Esophagus muscularis mucosa (tissue), 4 donors: ENCODE results near the gene CDH4. TPM values are rescaled to one million over a fixed set of nuclear protein-coding genes. Genes with fewer than 3 reads are reported as not detected.

Experiments
- DNase-seq: peaks from one replicate; pipeline ENCODE4 v3.0.0-alpha.2; 2017; ENCODE audit errors: extremely low spot score
- H3K27ac ChIP-seq, 4 donors: fragments of 200-600 bp; sonication (generic); replicated peaks in 1 of 4; 1 replicate in 3 of 4; 2 replicates in 1 of 4; pipeline ENCODE4 v1.5.1; 2016 to 2019; ENCODE audit warnings: mild to moderate bottlenecking in 1 of 4
- H3K27me3 ChIP-seq, 4 donors: fragments of 200-600 bp; sonication (generic); one replicate each; pipeline versions ENCODE4 v1.5.1 to v1.6.0; 2016 to 2019
- H3K36me3 ChIP-seq, 4 donors: fragments of 200-600 bp; sonication (generic); one replicate each; pipeline ENCODE4 v1.5.1; 2016 to 2019
- H3K4me1 ChIP-seq, 4 donors: fragments of 200-600 bp; sonication (generic); one replicate each; pipeline ENCODE4 v1.5.1; 2016 to 2019
- H3K4me3 ChIP-seq, 4 donors: fragments of 200-600 bp; sonication (generic); 1 replicate in 2 of 4; 2 replicates in 2 of 4; pipeline ENCODE4 v1.5.1; 2016 to 2019; ENCODE audit warnings: mild to moderate bottlenecking in 4 of 4, moderate library complexity in 1 of 4
- H3K9me3 ChIP-seq, 4 donors: fragments of 200-600 bp; sonication (generic); 1 replicate in 3 of 4; 2 replicates in 1 of 4; pipeline ENCODE4 v1.5.1; 2016 to 2019
- CTCF ChIP-seq, 3 experiments: fragments of 200-600 bp in 2 of 3; fragments of 450-650 bp in 1 of 3; sonication (generic) in 2 of 3; IDR thresholded peaks; one replicate each; pipeline ENCODE4 v1.5.1; 2017 to 2019; ENCODE audit warnings: antibody characterized with exemption in 3 of 3, mild to moderate bottlenecking in 2 of 3, moderate library complexity in 1 of 3
- EP300 ChIP-seq: sonication (generic); formaldehyde crosslinking; IDR thresholded peaks from one replicate; pipeline ENCODE4 v1.6.1; 2017; ENCODE audit warnings: antibody characterized with exemption
- POLR2A ChIP-seq: fragments of 450-650 bp; IDR thresholded peaks from one replicate; pipeline ENCODE4 v1.6.1; 2017; ENCODE audit warnings: antibody characterized with exemption, moderate library complexity, mild to moderate bottlenecking, low read depth
- POLR2AphosphoS5 ChIP-seq, 2 donors: sonication (generic); formaldehyde crosslinking; IDR thresholded peaks; one replicate each; pipeline ENCODE4 v1.6.1; 2017; ENCODE audit warnings: antibody characterized with exemption in 2 of 2
- WGBS: methylation state at CpG from one replicate; pipeline ENCODE4 v1.1.5; 2018; 5-methylcytosine and 5-hydroxymethylcytosine counted together
- intact Hi-C: fragments of 100-400 bp; cut with DNase I; formaldehyde crosslinking; loops from one replicate; pipeline ENCODE4 v1.15.1; 2023
- total RNA-seq, 4 donors: library from RNA; depleted of rRNA; stranded (reverse); fragments of >200 nt; gene quantifications; one replicate each; pipeline versions ENCODE4 v1.1.0 to v1.2.1, GENCODE V29; 2016

Gene CDH4
- total RNA-seq, 4 donors from 2014 or later: 0.42 to 1.3 (median 0.48) TPM

DNA sequence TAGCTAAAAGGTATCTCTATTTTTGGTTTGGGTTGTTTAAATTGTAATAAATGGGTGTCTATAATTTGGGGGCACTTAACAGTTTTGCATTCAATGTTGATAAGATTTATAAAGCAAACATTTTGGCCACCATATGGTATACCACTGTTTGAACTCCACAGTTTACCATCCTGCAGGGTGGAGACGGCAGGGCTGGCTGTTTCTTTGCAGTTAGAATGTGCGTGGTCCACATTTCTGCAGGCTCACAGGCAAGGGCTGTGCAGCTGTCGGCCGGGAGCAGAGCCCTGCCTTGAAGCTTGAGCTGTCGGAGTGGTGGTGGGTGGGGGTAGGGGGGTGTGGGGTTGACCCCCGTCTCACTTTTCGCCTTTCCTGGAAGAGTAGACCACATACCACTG lies 135.9 kb downstream of the CDH4 start:
- TF ChIP-seq CTCF (IDR thresholded peaks at IDR 0.05): no peak
- TF ChIP-seq POLR2A: no peak
- no peak for TF ChIP-seq EP300
- no peak for TF ChIP-seq POLR2AphosphoS5 (IDR thresholded peaks at IDR 0.05)
- intact Hi-C loops: no loop called here
- Histone ChIP-seq H3K27ac (no peak overlapping the region), H3K27me3 (peaks cover 0 to 47% (median 0%) of the 10 kb centered on the region in 4 donors), H3K4me1 (peaks cover 0 to 10% (median 3%) of the 10 kb centered on the region in 4 donors), H3K4me3 (no peak overlapping the region), H3K9me3 (no peaks in the 10 kb centered on the region), H3K36me3 (no peaks in the 10 kb centered on the region)
- DNase-seq: no peak
- WGBS: 27% methylated on average over 3 of the region's 7 CpGs

- H3K9me3 ChIP-seq: no peaks in the 10 kb centered on the region
- TF ChIP-seq POLR2AphosphoS5 (IDR thresholded peaks at IDR 0.05) (no peak), CTCF (IDR thresholded peaks at IDR 0.05) (no peak), EP300 (no peak)
- WGBS: 88% methylated on average over 10 of the region's 10 CpGs
Observed at GRCh38 chr20:61389077-61389476, 137.0 kb downstream of the CDH4 start.

GRCh38 chr20:61391185-61391584 lies 139.1 kb downstream of the CDH4 start:
- H3K36me3 ChIP-seq: no peaks in the 10 kb centered on the region
- no peaks in the 10 kb centered on the region for H3K9me3 ChIP-seq
- peaks cover 0 to 48% (median 0%) of the 10 kb centered on the region in 4 donors for H3K27me3 ChIP-seq
- no peak for DNase-seq
- H3K27ac ChIP-seq: no peak overlapping the region
- TF ChIP-seq POLR2A: no peak
- TF ChIP-seq CTCF (IDR thresholded peaks at IDR 0.05): no peak
- TF ChIP-seq POLR2AphosphoS5 (IDR thresholded peaks at IDR 0.05): no peak
- TF ChIP-seq EP300: no peak
- no peak overlapping the region for H3K4me3 ChIP-seq
- intact Hi-C loops: no loop called here
- peaks cover 0 to 10% (median 3%) of the 10 kb centered on the region in 4 donors for H3K4me1 ChIP-seq
- WGBS: 83% methylated on average over 12 of the region's 12 CpGs

More at GRCh38 chr20:61389077-61389476, 137.0 kb downstream of the CDH4 start:
- DNase-seq: no peak
- Histone ChIP-seq H3K36me3 (no peaks in the 10 kb centered on the region), H3K4me1 (peaks cover 0 to 10% (median 3%) of the 10 kb centered on the region in 4 donors), H3K27ac (no peak overlapping the region), H3K27me3 (peaks cover 0 to 48% (median 0%) of the 10 kb centered on the region in 4 donors), H3K4me3 (no peak overlapping the region)
- intact Hi-C loops: no loop called here

DNA sequence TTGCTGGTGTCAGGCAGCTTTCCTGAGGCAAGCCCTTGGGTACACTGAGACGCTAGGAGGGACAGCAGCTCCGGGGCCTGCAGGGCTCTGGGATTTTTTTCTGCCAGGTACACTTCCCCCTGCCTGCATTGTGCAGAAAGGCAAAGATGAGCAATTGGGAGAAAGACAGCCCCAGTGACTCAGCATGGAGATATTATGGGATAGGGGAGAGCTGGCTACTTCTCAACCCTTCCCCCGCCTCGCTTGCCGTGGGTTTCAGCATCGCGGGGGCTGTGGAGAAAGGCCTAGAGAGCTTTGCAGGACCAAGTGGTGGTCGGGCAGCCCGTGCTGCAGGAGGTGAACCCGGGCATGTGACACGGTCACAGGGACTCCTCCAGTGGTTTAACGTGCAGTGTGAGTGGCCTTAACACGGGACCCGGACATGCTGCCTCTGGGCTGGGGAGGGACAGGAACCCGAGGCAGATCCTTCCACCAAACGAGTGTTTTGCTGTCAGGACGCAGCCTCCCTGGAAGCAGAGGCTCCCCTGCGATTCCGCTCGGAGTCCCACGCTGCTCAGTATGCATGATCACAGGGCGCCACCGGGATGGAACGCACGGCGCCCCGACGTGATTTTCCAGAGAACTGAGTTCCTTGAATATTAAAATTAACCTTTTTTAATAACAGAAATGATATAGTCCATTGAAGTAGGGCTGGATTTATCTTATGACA lies 139.9 kb downstream of the CDH4 start:
- Histone ChIP-seq H3K4me3 (no peak overlapping the region), H3K27me3 (peaks cover 0 to 48% (median 0%) of the 10 kb centered on the region in 4 donors), H3K36me3 (no peaks in the 10 kb centered on the region), H3K9me3 (no peaks in the 10 kb centered on the region), H3K27ac (no peak overlapping the region), H3K4me1 (peaks cover 0 to 10% (median 3%) of the 10 kb centered on the region in 4 donors)
- intact Hi-C loops: no loop called here
- TF ChIP-seq EP300: no peak
- TF ChIP-seq POLR2A: no peak
- no peak for TF ChIP-seq POLR2AphosphoS5 (IDR thresholded peaks at IDR 0.05)
- no peak for TF ChIP-seq CTCF (IDR thresholded peaks at IDR 0.05)
- 74% methylated on average over 28 of the region's 28 CpGs for WGBS
- DNase-seq: no peak
